ENCODE results near the gene CFLAR.

The CFLAR gene

DNA sequence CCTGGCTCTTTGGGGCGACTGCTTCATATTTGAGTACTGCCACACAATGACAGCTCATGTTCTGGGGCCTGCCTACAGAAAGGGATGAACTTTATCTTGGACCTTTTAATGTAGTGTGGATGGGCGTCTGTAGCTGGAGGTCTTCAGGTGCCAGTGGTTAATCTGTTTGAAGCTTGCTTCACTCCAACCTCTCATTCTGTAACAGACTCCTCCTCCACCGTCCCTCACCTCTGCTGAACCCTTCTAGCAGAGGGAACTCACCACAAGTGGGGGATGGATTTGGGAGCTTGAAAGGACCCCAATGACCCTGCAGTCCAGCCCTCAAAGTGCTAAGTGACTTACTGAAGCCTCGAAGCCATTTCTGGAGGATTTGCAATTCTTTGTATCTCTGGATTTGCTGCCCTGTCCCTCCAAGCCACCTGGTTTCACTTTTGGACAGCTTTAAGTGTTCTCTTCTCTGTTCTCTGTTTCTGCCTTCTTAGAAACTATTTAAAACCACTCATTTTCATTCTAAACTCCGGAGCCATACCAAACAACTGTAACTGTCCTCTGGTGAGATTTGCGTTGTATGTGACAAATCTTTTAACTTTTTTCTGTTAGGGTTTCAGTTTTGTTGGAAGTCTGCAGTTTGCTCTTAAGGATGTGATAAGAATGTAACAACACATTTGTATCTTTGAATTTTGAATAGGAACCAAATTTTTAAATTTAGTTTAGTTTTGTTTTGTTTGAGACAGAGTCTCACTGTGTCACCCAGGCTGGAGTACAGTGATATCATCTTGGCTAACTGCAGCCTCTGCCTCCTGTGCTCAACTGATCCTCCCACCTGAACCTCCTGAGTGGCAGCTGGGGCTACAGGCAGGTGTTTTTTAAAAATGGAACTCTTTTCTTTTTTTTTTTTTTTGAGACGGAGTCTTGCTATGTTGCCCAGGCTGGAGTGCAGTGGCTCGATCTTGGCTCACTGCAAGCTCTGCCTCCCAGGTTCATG is 107.4 kb downstream of the CFLAR start:
- DNase-seq: no peak

Measured in stimulated activated CD4-positive, alpha-beta T cell treated with anti-CD3 and anti-CD28 coated beads, Interleukin-15, amount 100 ng/mL, for 24 hours (primary cell).